Body of pancreas (tissue), 4 donors: ENCODE results near the gene PNMA1. TPM values are rescaled to one million over a fixed set of nuclear protein-coding genes. Genes with fewer than 3 reads are reported as not detected.

Experiments
- ATAC-seq: fragments of 150-250 bp; one replicate; pipeline ENCODE4 v1.9.1; 2016
- DNase-seq, 4 donors: peaks; one replicate each; pipeline ENCODE4 v3.0.0-alpha.2; 2019
- H3K27ac ChIP-seq, 4 donors: fragments of 200-600 bp; sonication (generic); 1 replicate in 3 of 4; 2 replicates in 1 of 4; pipeline versions ENCODE4 v1.5.1 to v1.6.1; 2016 to 2019; ENCODE audit warnings: mild to moderate bottlenecking in 1 of 4, mixed read lengths in 1 of 4, moderate library complexity in 1 of 4
- H3K27me3 ChIP-seq, 2 donors: fragments of 200-600 bp; sonication (generic); one replicate each; pipeline ENCODE4 v1.6.0; 2016; ENCODE audit warnings: mild to moderate bottlenecking in 1 of 2
- H3K36me3 ChIP-seq, 2 donors: fragments of 200-600 bp; sonication (generic); replicated peaks in 1 of 2; 2 replicates each; pipeline ENCODE4 v1.5.1; 2016; ENCODE audit warnings: low read depth in 2 of 2; ENCODE audit not compliant: insufficient read depth in 1 of 2
- H3K4me1 ChIP-seq: fragments of 200-600 bp; sonication (generic); one replicate; pipeline ENCODE4 v1.6.0; 2016
- H3K4me3 ChIP-seq, 2 donors: fragments of 200-600 bp; sonication (generic); 1 replicate in 1 of 2; 2 replicates in 1 of 2; pipeline ENCODE4 v1.5.1; 2016 to 2019
- H3K9me3 ChIP-seq, 3 donors: fragments of 200-600 bp; sonication (generic); 1 replicate in 2 of 3; 2 replicates in 1 of 3; pipeline ENCODE4 v1.5.1; 2016
- CTCF ChIP-seq, 7 experiments: fragments of 450-650 bp in 4 of 7; fragments of 200-600 bp in 3 of 7; sonication (generic) in 3 of 7; IDR thresholded peaks; one replicate each; pipeline ENCODE4 v1.5.1; 2016 to 2019; ENCODE audit warnings: antibody characterized with exemption in 7 of 7
- POLR2A ChIP-seq, 3 donors: fragments of 450-650 bp; IDR thresholded peaks; one replicate each; pipeline ENCODE4 v1.6.1; 2016; ENCODE audit warnings: antibody characterized with exemption in 3 of 3, mild to moderate bottlenecking in 2 of 3
- WGBS, 2 donors: methylation state at CpG; one replicate each; pipeline ENCODE4 v1.1.5; 2017; 5-methylcytosine and 5-hydroxymethylcytosine counted together
- intact Hi-C: fragments of 100-400 bp; cut with DNase I; formaldehyde crosslinking; loops from one replicate; pipeline ENCODE4 v1.15.1; 2023
- total RNA-seq, 2 donors: library from RNA; depleted of rRNA; stranded (reverse); fragments of >200 nt; gene quantifications; one replicate each; pipeline ENCODE4 v1.1.0, GENCODE V29; 2016

Gene PNMA1
- total RNA-seq, 2 donors from 2014 or later = 5.7 to 6.9 TPM

DNA sequence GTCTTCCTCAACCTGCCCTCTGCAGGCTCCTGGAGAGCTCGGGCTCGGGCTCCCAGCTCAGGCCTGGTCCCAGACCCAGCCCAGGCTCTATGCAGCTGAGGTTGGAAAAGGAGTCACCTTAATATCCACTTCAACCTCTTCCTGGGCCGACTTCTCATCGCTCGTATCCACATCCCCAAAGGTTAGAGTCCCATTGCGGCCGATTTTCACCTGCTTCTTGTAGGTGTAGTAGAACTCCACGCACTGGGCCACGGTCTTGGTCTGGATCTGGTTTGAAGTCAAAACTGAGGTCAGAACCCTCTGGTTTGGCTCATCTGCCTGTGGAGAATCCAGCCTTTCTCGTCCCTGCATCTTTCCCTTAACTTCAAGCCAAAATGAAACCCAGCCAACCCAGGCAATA is 8.4 kb upstream of the PNMA1 start:
- WGBS, 2 donors = 91 to 92% methylated on average over 8 to 10 of the region's 10 CpGs

DNA sequence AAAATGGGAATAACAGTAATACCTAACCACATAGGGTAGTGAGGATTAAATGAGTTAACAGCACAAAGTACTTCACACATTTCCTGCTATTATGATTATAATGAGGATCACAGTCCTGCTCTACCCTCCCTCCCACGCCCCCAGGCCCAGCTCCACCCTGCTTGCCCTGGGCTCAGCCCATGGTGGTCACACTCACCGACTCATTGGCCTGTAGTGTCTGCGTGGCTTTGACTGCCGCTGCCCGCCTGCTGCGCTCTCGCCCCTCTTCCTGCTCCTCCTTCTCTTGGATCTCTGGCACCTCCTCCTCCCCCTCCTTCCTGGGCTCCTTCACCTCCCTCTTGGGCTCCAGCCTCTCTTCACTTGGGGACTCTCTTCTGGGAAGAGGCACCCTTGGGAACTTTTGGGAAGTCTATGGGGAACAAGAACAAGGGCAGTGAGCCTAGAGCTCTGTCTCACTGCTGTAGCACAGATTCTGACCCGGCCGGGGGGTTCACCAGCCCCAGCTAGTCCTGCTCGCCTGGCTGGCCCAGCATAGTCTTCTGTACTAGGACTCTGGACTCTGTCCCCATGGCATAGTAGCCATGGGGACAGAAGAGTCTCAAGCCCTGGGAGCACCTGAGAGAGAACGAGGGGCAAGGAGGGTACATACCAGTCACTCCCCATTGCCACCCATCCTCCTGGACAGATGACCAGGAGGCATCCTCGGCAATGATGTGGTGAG is 7.1 kb upstream of the PNMA1 start:
- Histone ChIP-seq H3K4me1 (no peaks in the 10 kb centered on the region), H3K27me3 (no peaks in the 10 kb centered on the region), H3K9me3 (no peaks in the 10 kb centered on the region), H3K4me3 (no peak overlapping the region), H3K36me3 (peaks cover 15 to 39% of the 10 kb centered on the region in 2 donors), H3K27ac (no peak overlapping the region)
- intact Hi-C loops = loop anchor here (10.0 kb wide), 1 partner anchor 314 kb away; no protein-coding TSS in a partner anchor
- DNase-seq (no peak), ATAC-seq (no peak)
- WGBS, 2 donors = 89 to 92% methylated on average over 8 to 12 of the region's 12 CpGs
- TF ChIP-seq POLR2A (IDR thresholded peaks at IDR 0.05) (no peak), CTCF (IDR thresholded peaks at IDR 0.05) (no peak)

More for the DNA sequence above, 8.4 kb upstream of the PNMA1 start:
- H3K9me3 ChIP-seq = no peaks in the 10 kb centered on the region
- DNase-seq (no peak), ATAC-seq (no peak)
- no peaks in the 10 kb centered on the region for H3K4me1 ChIP-seq
- H3K27me3 ChIP-seq = no peaks in the 10 kb centered on the region
- intact Hi-C loops = loop anchor here (10.0 kb wide), 1 partner anchor 312 kb away; no protein-coding TSS in a partner anchor
- H3K36me3 ChIP-seq = peaks cover 16 to 44% of the 10 kb centered on the region in 2 donors
- no peak overlapping the region for H3K27ac ChIP-seq
- TF ChIP-seq POLR2A (IDR thresholded peaks at IDR 0.05) (no peak), CTCF (IDR thresholded peaks at IDR 0.05) (no peak)
- H3K4me3 ChIP-seq = no peak overlapping the region

- H3K4me3 ChIP-seq = no peak overlapping the region
- TF ChIP-seq CTCF (IDR thresholded peaks at IDR 0.05) = no peak
- no peak for TF ChIP-seq POLR2A (IDR thresholded peaks at IDR 0.05)
- ATAC-seq (no peak), DNase-seq (no peak)
- no peak overlapping the region for H3K27ac ChIP-seq
- no peaks in the 10 kb centered on the region for H3K9me3 ChIP-seq
- no peaks in the 10 kb centered on the region for H3K4me1 ChIP-seq
- peaks cover 9 to 35% of the 10 kb centered on the region in 2 donors for H3K36me3 ChIP-seq
- intact Hi-C loops = loop anchor here (10.0 kb wide), 1 partner anchor 314 kb away; no protein-coding TSS in a partner anchor
- H3K27me3 ChIP-seq = no peaks in the 10 kb centered on the region
Measured at GRCh38 chr14:73720636-73721035, 6.5 kb upstream of the PNMA1 start.

- 80% methylated on average over 6 to 8 of the region's 8 CpGs for WGBS, 2 donors
- Histone ChIP-seq H3K9me3 (no peaks in the 10 kb centered on the region), H3K27me3 (no peaks in the 10 kb centered on the region), H3K27ac (no peak overlapping the region), H3K4me1 (peaks cover under 1% of the 10 kb centered on the region), H3K36me3 (peaks cover 9 to 29% of the 10 kb centered on the region in 2 donors), H3K4me3 (no peak overlapping the region)
- intact Hi-C loops = loop anchor here (10.0 kb wide), 1 partner anchor 315 kb away; no protein-coding TSS in a partner anchor
- no peak for TF ChIP-seq POLR2A (IDR thresholded peaks at IDR 0.05)
- no peak for DNase-seq
- ATAC-seq = no peak
Measured at GRCh38 chr14:73719791-73720190, 5.6 kb upstream of the PNMA1 start.

- 91% methylated on average over 13 of the region's 13 CpGs for WGBS, 2 donors
- H3K36me3 ChIP-seq = peaks cover 9 to 29% of the 10 kb centered on the region in 2 donors
- TF ChIP-seq CTCF (IDR thresholded peaks at IDR 0.05) = no peak
- no peak for TF ChIP-seq POLR2A (IDR thresholded peaks at IDR 0.05)
- no peaks in the 10 kb centered on the region for H3K9me3 ChIP-seq
- no peak overlapping the region for H3K27ac ChIP-seq
- DNase-seq = no peak
- no peak overlapping the region for H3K4me3 ChIP-seq
- intact Hi-C loops = no loop called here
- H3K27me3 ChIP-seq = no peaks in the 10 kb centered on the region
- H3K4me1 ChIP-seq = peaks cover 5% of the 10 kb centered on the region
- no peak for ATAC-seq
Measured at GRCh38 chr14:73719361-73719760, 5.2 kb upstream of the PNMA1 start.
